ENCODE results near the gene QPRT.

DNA sequence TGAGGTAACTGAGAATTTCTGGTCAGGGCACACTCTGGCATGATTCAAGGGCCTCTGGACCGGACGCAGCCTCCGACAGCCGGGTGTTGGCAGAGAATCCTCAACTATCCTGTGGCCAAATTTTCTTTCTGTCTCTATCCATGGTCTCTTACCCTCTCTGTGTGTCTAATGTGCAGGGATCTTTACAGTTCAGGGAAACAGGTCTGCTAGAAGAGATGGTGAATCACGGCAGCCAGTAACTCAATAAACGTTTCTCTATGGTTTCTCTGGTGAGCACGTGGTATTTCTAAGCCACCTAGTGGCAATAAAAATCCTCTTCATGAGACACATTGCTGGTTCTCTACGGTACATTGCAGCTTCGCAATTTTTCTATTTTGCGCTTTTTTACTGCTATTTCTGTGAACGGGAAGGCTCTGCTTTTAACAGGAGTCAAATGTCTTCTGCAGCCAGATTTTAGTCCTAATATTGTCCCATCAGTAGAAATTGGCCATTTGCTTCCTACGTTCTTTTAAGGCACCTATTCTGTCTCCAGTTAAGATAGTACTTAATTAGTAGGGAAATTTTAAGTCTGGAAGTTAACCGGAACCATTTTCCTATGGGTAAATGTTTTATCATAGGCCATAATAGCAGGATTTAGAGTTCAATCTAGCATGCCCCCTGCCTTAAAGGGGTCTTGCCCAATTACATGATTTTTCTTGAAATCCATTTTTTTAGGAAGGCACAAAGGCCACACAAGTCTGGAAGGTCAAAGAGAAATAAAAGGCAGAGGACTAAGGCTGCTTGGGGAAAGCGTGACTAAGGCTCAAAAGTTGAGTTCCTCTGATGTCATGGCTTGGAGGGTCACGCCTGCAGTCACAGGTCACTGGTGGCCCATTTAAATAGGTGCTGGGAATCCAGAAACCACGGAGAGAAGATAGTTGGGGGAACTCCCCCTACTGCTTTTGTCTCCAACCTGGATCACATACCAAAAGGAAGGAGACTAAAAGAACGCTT lies 31.5 kb downstream of the QPRT start:
- TF ChIP-seq CTCF (conservative IDR thresholded peaks at IDR 0.05 in 1 of 2, IDR thresholded peaks at IDR 0.05 in 1 of 2; ENCODE audit: low read depth in 1 of 2, low read length in 2 of 2) = peak; percentile 65 to 68
- TF ChIP-seq EZH2 (IDR thresholded peaks at IDR 0.05; ENCODE audit: low read length, missing control alignments) = no peak
